NCI-H345 treated with DMSO at 0.1 percent for 48 hours (cell line): ENCODE results near the gene SERPINB7.

Experiments
- DNase-seq: peaks from one replicate; lab custom pipeline; 2025; ENCODE audit not compliant: unreplicated experiment; lab: John Stamatoyannopoulos, UW

Gene SERPINB7

DNA sequence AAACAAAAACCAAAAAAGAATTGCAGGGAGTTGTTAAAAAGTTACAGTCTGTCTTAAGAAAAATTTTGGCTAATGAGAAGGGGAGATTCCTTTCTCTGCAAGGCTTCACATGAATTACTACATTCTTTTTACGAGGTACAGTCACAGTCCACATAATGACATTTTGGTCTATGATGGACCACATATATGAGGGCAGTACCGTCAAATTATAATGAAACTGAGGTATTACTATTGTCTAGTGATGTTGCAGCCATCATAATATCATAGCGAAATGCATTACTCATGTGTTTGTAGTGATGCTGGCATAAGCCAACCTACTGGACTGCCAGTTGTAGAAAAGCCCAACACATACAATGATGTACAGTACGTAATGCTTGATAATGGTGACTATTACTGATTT, 12.5 kb downstream of the SERPINB7 start:
- no peak for DNase-seq

DNA sequence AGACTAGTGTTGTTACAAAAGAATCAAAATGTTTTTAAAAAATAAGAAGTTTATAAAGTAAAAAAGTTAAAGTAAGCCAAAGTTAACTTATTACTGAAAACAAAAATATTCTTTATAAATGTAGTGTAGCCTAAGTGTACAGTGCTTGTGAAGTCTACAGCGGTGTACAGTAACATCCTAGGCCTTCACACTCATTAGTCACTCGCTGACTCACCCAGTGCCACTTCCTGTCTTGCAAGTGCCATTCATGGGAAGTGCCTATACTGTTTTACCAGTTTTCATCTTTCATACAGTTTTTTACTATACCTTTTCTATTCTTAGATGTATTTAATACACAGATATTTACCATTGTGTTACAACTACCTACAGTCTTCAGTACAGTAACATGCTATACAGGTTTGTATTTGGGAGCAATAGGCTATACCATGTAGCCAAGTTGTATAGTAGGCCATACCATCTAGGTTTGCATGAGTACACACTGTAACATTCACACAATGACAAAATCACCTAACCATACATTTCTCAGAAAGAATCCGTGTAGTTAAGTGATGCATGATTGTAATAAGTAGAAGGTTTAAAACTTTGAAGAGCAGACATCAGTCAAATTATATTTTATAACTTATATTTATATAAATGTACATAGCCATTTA, 13.4 kb downstream of the SERPINB7 start:
- DNase-seq: no peak

- DNase-seq: no peak
These were observed 14.1 kb downstream of the SERPINB7 start for GRCh38 chr18:63789327-63789726.

- no peak for DNase-seq
These were observed 20.4 kb downstream of the SERPINB7 start for GRCh38 chr18:63795606-63796005.

DNA sequence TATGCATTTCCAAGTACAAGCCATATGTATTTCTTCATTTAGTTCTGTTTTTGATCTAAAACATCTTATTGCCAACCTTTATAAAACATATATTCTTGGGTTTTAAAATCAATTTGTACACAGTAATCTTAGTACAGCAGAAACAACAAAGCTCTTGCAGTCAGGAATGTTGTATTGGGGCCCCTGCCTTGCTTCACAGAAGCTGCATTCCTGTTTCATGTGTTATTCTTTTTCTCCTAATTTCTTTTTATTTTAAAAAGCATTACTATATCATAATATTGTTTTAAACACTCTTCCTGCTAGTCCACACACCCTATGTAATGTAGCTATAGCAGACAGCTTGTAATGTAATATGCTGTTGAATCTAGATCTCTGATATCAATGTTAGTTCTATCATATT, 24.0 kb downstream of the SERPINB7 start:
- DNase-seq: no peak

GRCh38 chr18:63801343-63801742, 26.1 kb downstream of the SERPINB7 start:
- DNase-seq: no peak

DNA sequence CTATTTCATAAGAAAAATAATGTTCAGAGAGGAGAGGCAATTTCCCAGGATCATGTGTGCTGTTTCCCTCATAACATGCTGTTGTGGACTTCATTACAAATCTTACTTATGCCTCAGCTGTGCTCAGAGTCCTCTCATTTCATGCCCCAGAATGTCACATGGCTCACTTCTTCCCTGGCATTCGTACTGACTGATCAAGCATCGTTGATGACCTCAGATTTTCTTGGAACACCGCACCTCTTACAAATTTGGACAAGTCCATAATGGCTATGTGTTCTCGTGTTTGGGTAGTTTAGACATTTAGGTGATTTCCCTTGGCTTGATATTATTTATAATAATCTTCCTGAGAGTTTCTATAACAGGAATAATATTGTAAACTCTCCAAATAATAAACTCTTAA, 32.9 kb downstream of the SERPINB7 start:
- no peak for DNase-seq

DNA sequence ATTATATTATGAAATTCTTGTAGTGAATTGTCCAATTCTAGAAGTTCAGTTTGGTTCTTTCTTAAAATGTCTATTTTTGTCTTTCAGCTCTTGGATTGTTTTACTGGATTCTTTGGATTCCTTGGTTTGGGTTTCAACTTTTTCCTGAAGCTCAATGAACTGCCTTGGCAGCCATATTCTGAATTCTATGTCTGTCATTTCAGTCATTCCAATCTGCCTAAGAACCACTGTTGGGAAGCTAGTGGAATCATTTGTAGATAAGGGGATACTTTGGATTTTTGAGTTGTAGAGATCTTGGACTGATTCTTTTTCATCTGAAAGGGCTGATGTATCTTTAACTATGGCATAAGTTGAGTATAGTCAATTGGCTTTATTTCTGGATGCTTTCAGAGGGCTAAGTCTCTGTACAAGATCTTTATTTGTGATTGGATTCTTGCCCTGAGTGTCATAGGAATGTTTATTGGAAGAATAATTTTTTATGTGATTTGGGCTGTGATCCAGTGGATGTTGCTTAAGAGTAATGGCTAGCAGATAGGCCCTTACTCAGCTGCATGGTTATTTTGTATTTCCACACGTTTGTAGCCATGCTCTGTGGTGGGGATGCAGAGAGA, 42.3 kb downstream of the SERPINB7 start:
- no peak for DNase-seq

- DNase-seq: no peak
These were observed 43.0 kb downstream of the SERPINB7 start for GRCh38 chr18:63818212-63818611.

DNA sequence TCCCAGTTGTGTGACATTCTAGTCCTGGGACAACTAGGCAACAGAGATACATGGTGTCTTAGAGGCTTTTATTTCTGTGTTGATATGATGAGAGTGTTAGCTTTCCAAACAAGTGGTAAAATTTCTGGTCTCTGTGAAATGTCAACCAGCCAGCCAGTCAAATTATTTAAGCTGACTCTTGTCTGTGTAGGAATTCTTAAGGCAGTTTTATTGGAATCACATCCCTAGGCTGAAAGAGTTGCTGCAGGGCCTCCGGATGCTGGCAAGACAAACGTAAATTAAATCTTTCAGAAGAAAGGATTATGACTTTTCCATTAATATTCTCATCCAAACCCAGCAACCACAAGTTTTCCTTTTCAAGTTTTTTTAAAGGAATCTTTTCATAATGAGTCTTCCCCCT, 44.6 kb downstream of the SERPINB7 start:
- no peak for DNase-seq

- DNase-seq: no peak
These were observed 45.5 kb downstream of the SERPINB7 start for GRCh38 chr18:63820694-63821093.

GRCh38 chr18:63823516-63824219, 48.5 kb downstream of the SERPINB7 start:
- DNase-seq: no peak

GRCh38 chr18:63824220-63824525, 49.0 kb downstream of the SERPINB7 start:
- DNase-seq: no peak

GRCh38 chr18:63828120-63828519, 52.9 kb downstream of the SERPINB7 start:
- DNase-seq: no peak

- no peak for DNase-seq
These were observed 53.4 kb downstream of the SERPINB7 start for GRCh38 chr18:63828656-63829055.

DNA sequence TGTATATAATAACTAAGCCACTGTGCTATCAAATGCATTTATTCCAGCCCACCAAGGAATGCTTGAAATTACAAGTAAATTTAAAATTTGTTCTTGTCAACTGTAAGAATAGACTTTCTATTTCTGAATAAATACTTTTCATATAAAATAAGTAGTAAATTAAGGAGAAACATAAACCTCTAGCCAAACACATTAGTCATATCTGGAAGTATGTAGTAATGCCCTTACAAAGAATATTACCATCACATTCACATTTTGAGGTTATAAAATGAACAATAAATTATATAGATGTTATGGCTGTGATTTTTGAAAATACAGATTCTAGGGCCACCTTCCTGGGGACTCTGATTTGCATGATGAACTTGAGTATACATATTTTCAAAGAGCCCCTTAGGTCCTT, 54.7 kb downstream of the SERPINB7 start:
- no peak for DNase-seq

DNA sequence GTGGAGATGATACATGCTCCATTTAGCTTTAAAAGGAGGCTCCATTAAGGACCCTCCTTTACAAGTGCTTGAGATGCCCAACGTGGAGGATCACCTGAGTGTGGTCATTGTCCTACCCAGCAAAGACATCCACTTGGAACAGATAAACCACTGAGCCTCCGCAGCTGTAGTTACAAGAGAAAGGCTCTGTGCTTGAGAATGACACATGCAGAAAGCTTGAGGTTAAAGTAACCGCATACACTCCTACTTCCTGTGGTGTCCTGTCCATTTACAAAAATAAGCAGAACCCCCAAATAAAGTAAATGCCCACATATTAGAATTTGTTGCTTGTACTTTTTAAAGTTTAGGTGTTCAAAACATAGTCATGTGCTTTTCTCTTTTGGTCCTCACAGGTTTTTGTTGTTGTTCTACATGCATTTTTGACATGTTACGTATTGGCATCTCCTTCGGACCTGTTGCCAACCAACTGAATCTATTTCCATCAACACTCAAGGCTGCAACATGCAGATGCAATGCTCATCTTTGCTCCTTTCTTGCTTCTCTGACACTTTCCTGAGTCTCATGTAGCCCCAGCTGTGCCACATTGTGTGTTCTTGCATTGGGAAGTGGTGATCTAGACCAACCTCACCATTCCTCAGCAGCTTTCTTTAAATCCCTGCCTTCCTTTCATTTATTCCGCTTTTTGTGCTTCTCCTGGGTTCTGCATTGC, 56.0 kb downstream of the SERPINB7 start:
- DNase-seq: no peak

- DNase-seq: no peak
These were observed 57.3 kb downstream of the SERPINB7 start for GRCh38 chr18:63832470-63832869.

GRCh38 chr18:63834471-63835113, 59.4 kb downstream of the SERPINB7 start:
- DNase-seq: no peak

DNA sequence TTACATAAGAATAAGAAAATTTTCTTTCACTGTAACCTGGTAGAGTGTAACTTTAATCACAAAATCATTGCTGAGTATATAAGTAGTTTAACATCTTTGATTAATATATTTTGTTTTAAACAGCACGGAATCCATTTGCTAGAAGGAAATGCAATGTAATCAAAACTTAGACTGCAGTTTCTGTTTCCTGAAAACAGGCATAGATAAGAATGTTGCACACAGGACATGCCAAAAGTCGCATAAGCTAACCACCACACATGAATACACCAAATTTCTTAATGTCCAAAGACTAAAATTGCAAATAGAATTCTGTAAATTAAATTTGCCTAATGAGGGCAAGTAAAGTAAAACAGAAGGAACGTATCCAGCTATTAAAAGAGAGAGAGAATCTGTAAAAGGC, 61.2 kb downstream of the SERPINB7 start:
- DNase-seq: no peak

DNA sequence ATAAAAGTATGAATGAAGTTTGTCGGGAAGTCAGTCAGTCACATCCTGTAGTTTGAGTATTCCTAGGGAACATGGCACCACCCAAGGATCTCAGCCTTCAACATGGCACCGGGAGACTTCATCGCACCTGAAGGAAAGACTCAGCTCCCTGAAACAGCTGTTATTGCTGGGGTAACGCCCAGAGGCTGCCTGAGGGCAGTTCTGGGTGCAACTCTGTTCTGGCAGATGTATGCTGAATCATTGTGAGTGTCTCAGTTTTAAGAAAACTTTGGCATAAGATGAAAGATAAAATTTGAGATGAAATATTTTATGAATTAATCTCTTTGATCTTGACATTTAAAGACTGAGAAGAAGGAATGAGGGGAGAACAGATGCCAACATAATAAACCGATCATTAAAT, 62.4 kb downstream of the SERPINB7 start:
- no peak for DNase-seq

GRCh38 chr18:63843008-63843407, 67.8 kb downstream of the SERPINB7 start:
- DNase-seq: no peak
